HepG2 (cell line): ENCODE results near the gene ACOT13.

ENCODE experiments used
- ESRRA ChIP-seq: sonication (generic); formaldehyde crosslinking; IDR thresholded peaks from 2 replicates; pipeline ENCODE4 v1.5.1; 2020; ENCODE audit warnings: mild to moderate bottlenecking, low read depth, missing genetic modification reagents
- FOXM1 ChIP-seq: sonication (generic); formaldehyde crosslinking; IDR thresholded peaks from 2 replicates; pipeline ENCODE4 v1.5.0; 2020; ENCODE audit warnings: missing genetic modification reagents
- HNRNPL ChIP-seq: fragments of 200-400 bp; formaldehyde crosslinking; IDR thresholded peaks from 2 replicates; pipeline ENCODE4 v1.6.1; 2017; ENCODE audit warnings: mild to moderate bottlenecking, low read depth, low read length
- MIXL1 ChIP-seq: IDR thresholded peaks from 2 replicates; pipeline ENCODE4 v1.6.1; 2016
- POLR2AphosphoS5 ChIP-seq: IDR thresholded peaks from 2 replicates; pipeline ENCODE4 v1.6.1; 2012; ENCODE audit warnings: low read depth, low read length
- ZNF484 ChIP-seq: sonication (generic); formaldehyde crosslinking; IDR thresholded peaks from 2 replicates; pipeline ENCODE4 v1.5.1; 2020; ENCODE audit warnings: mild to moderate bottlenecking, low read depth, missing genetic modification reagents, borderline replicate concordance
- TF ChIP-seq, protein P1 (sequence below): sonication (generic); formaldehyde crosslinking; IDR thresholded peaks from 2 replicates; pipeline ENCODE4 v1.8.0; 2022; ENCODE audit warnings: missing genetic modification reagents, mild to moderate bottlenecking, moderate library complexity, borderline replicate concordance
- TF ChIP-seq, protein P2 (sequence below), 2 experiments: sonication (generic) in 1 of 2; formaldehyde crosslinking in 1 of 2; IDR thresholded peaks; 2 replicates each; pipeline versions ENCODE4 v1.5.1 to v1.6.1; 2011 to 2020; ENCODE audit warnings: borderline replicate concordance in 1 of 2, low read depth in 1 of 2, low read length in 1 of 2, mild to moderate bottlenecking in 1 of 2, missing genetic modification reagents in 1 of 2, moderate library complexity in 1 of 2

DNA sequence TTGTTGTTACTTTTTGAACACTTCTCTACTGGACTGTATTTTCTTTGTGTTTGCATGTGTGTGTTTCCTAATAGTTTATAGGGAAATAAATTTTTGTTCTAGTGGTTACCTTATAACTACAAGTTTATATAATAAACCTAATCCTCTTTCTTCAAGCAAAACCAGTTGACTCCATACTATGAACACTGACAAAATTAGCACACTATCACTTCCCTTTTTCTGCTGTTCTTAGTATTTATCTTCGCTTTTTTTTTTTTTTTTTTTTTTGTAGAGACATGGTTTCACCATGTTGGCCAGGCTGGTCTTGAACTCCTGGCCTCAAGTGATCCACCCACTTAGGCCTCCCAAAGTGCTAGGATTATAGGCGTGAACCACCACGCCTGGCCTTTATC is 77.1 kb downstream of the ACOT13 start:
- no peak for TF ChIP-seq MIXL1 (CRISPR knock-in tag)
- no peak for TF ChIP-seq ZNF484 (CRISPR knock-in tag)
- TF ChIP-seq POLR2AphosphoS5 = no peak
- TF ChIP-seq FOXM1 = no peak
- TF ChIP-seq ESRRA (CRISPR knock-in tag) = no peak
- TF ChIP-seq, protein P1, sequence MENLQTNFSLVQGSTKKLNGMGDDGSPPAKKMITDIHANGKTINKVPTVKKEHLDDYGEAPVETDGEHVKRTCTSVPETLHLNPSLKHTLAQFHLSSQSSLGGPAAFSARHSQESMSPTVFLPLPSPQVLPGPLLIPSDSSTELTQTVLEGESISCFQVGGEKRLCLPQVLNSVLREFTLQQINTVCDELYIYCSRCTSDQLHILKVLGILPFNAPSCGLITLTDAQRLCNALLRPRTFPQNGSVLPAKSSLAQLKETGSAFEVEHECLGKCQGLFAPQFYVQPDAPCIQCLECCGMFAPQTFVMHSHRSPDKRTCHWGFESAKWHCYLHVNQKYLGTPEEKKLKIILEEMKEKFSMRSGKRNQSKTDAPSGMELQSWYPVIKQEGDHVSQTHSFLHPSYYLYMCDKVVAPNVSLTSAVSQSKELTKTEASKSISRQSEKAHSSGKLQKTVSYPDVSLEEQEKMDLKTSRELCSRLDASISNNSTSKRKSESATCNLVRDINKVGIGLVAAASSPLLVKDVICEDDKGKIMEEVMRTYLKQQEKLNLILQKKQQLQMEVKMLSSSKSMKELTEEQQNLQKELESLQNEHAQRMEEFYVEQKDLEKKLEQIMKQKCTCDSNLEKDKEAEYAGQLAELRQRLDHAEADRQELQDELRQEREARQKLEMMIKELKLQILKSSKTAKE = no peak
- TF ChIP-seq, protein P2, sequence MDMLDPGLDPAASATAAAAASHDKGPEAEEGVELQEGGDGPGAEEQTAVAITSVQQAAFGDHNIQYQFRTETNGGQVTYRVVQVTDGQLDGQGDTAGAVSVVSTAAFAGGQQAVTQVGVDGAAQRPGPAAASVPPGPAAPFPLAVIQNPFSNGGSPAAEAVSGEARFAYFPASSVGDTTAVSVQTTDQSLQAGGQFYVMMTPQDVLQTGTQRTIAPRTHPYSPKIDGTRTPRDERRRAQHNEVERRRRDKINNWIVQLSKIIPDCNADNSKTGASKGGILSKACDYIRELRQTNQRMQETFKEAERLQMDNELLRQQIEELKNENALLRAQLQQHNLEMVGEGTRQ (IDR thresholded peaks at IDR 0.05; ENCODE audit: low read depth, low read length) = no peak
- TF ChIP-seq, protein P2 (CRISPR knock-in tag; IDR thresholded peaks at IDR 0.05; ENCODE audit: borderline replicate concordance) = no peak
- TF ChIP-seq HNRNPL = no peak
